HG03571 (cell line): ENCODE measurements around the gene NUP85.
A peak's percentile ranks its signal among the peaks of the same experiment; 100 is the strongest.
"Not testable (repeated sequence)": the region's sequence is repeated elsewhere in the genome, so short reads cannot be mapped to it uniquely, and the experiment has no call there.

Source experiments
- ATAC-seq: cut with Tn5 transposase; IDR thresholded peaks from one replicate; pipeline ENCODE4 v1.9.1; 2021; ENCODE audit not compliant: unreplicated experiment

The NUP85 gene

GRCh38 chr17:75266316-75267152 lies 61.1 kb downstream of the NUP85 start:
- no peak for ATAC-seq

GRCh38 chr17:75267153-75267410 lies 61.6 kb downstream of the NUP85 start:
- no peak for ATAC-seq

DNA sequence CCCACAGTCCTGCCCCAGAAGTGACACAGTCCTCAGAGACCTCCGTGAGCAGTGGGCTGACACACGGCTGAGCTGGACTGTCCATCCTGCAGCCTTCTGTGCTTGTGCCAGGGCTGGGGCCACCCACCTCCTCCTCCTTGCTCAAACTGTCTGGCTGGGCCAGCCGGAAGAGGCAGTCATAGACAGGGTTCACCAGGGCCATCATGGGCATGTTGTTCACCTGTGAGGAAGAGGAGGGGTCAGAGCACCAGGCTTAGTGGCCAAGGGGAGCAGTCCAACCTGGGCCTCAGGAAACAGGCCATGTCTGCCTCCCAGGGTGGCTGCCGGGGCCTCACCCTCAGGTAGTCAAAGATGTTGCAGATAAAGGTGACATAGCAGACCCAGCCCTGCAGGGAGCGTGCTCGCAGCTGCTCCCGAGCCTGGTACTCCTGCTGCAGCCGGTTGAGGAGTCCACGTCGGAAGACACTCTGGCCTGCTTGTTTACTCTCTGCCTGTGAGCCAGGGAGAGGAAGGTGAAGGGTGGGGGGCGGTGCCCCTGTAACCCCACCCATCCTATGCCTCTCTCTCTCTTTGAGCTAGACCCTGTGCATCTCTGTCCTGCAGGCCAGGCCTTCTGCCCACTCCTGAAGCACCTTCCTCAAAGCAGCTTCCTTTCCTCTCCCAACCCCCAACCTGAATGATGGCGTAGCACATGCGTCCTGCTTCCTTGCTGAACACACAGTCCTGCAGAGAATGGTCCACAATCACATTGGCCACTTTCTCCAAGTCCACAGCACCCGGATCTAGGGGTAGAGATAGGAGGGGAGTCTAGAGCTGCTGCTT lies 62.1 kb downstream of the NUP85 start:
- ATAC-seq: no peak

- ATAC-seq: no peak
These were observed 64.4 kb downstream of the NUP85 start for GRCh38 chr17:75269844-75270217.

DNA sequence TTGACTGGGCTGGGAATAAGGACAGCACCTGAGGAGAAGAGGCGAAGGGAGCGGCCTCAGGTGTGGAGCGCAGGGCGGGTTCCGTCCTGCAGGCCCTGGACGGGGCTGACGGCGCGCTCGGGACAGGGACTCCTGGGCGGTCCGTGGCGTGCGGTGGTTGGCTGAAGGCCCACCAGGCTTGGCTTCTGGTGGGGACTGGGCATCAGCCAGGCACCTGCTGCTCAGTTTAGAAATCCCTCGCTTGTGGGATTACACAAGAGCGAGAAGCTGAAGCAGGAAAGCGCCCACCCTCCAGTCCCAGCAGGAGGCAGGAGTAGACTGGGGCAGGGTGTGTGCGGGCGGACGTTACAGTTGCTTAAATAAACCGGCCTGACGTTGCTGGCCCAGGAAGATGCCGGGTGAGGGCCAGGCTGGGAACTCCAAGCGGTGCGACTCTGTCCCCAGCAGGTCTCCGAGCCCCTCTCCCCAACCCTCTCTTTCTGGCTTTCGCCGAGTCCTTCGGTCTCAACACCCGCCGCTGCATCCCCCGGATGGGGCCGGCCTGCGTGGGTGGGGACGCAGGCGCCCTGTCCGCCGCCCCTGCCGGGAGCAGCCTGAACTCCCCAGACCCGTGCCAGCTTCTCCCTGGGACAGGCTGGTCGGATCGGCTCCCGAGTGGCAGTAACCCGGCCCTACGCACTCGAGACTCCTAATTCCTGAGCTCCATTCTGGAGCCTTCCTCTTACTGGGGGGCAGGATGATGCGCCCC lies 64.9 kb downstream of the NUP85 start:
- ATAC-seq: peak; percentile 31

DNA sequence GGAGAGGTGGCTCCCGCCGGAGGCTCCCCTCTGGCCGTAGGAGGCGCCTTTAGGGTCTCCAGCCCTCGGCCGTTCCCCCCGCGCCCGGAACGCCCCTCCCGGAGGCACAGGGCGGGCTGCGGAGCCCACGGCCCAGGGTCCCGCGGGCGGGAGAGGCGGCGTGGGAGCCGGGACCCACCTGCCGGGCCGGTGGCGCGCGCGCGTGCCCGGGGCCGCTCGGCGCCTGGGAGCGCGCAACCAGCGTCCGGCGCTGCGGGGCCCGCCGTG lies 65.4 kb downstream of the NUP85 start, which contains the start of gene MIF4GD:
Gene MIF4GD (minus strand): TSS at position 266 of the 267 bp plus-strand sequence. CDS start 1,036 bp downstream, outside the sequence.
- no peak for ATAC-seq

DNA sequence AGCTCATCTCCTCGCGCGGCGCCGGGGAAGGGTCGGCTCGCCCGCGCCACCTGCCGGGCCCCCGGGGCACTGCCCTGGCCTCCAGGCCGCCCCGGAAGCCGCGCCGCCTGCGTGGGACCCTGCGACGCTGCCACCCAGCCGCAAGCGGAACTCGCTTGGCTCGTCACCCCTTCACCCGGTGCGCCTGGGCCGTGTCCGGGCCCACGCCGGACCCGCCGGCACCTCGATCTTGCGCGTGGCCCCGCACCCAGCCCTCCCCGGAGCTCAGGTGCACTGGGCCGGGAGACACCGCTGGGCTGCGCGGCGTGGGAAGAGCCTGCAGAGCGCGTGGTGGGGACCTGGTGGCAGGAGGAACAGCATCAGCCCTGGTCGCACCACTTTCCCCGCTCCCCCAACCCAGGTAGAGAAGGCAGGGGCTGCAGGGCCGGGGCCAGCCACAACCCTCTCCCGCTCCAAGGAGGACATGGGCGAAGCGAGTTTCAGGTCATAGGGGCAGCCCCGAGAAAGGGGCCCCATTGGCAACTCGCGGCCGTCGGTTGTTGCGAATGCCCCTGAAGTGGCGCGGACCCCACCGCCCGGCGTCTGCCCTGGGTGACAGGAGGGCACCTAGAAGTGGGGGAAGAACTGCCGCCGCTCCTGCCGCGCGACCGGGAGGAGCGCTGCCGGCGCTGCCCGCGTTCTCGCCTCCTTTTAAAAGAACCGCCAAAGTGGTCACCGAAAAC lies 65.9 kb downstream of the NUP85 start:
- peak; percentile 61 for ATAC-seq

GRCh38 chr17:75271955-75272847 lies 66.7 kb downstream of the NUP85 start:
- ATAC-seq: no peak

GRCh38 chr17:75272848-75273184 lies 67.3 kb downstream of the NUP85 start:
- no peak for ATAC-seq

DNA sequence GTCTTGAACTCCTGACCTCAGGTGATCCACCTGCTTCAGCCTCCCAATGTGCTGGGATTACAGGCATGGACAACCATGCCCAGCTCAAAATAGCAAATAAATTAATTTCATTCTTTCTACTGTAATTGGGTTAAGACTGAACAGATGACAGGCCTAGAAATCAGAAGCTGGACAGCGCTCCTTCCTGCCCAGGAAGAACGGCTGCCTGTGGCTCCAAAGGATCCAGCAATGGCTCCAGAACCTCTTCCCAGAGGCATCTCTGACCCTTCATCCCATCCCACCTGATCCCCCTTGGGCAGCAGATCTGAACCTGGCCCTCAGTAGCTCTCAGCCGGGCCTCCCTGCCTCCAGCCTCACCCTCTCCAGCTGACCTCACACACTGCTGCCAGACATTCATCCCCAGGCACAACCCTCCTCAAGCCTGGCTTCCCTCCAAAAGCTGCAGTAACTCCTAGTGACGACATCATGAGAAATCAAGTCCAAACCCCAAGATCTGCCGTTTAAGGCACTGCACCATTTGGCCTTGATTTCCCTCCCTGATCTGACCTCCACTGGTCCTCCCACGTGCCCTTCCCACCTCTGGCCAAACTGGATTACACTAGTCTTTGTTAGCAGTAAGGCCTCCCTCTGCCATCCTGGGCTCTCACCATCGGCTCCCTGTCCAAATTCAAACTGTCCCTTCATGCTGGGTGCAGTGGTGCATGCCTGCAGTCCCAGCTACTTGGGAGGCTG lies 68.7 kb downstream of the NUP85 start:
- no peak for ATAC-seq

DNA sequence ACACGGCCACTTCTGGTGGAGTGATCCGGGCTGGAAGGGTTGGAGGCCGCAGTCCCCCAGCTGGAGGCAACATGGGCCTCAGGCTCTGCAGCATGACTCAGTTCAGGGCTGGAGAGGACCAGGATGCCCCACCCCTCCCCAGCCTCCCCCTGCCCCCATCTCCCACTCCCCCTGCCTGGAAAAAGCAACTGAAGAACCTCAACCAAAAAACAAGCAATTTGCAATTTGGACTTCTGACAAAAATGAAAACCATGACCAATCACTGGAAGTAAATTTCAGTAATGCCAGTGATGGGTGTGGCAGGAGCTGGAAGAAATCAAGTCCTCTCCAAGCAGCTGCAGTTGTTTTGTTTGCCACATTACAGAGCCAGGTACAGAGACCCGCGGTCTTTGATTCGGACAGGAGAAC lies 72.2 kb downstream of the NUP85 start:
- ATAC-seq: no peak

DNA sequence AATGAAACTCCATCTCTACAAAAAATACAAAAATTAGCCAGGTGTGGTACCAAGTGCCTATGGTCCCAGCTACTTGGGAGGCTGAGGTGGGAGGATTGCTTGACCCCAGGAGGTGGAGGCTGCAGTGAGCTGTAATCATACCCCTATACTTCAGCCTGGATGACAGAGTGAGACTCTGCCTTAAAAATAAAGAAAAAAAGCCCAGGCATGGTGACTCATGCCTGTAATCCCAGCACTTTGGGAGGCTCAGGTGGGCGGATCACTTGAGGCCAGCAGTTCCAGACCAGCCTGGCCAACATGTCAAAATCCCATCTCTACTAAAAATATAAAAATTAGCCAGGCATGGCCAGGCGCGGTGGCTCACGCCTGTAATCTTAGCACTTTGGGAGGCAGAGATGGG lies 74.7 kb downstream of the NUP85 start:
- ATAC-seq: not testable (repeated sequence)

DNA sequence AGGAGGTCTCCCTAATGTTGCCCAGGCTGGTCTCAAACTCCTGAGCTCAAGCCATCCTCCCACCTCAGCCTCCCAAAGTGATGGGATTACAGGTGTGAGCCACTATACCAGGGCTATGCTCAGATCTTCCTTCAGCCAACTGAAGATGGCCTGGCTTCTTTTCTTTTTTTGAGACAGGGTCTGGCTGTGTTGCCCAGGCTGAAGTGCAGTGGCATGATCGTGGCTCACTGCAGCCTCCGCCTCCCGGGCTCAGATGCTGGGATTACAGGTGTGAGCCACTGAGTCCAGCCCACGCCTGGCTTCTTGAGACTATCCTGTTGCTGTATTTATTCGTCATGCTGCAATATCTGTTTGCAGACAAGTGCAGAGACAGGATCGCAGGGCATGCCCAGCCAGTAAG lies 79.6 kb downstream of the NUP85 start:
- ATAC-seq: no peak
